K562 (cell line): ENCODE data around the gene RHEX. TPM values are rescaled to one million over a fixed set of nuclear protein-coding genes. Genes with fewer than 3 reads are reported as not detected.

Experiments
- ATAC-seq: fragments of 200-7000 bp; cut with Tn5 transposase; 3 replicates; pipeline ENCODE4 v1.9.1; 2020; ENCODE audit warnings: moderate library complexity
- BruUV-seq: library from RNA; stranded (reverse); fragments of 400-500 nt; replicated peaks from 2 replicates; lab custom pipeline; 2021; lab: Mats Ljungman, UMichigan
- CTCF ChIA-PET: fragments of 300-600 bp; formaldehyde crosslinking; extraction: SDS; loops from one replicate; lab custom pipeline; 2021; ENCODE audit warnings: low intra/inter-chr PET ratio; lab: Yijun Ruan, JAX
- POLR2A ChIA-PET: fragments of 300-600, 350-650 bp; sonication (Branson Sonifier 250); formaldehyde crosslinking; extraction: SDS; loops from one replicate; lab custom pipeline; 2021; ENCODE audit warnings: antibody characterized with exemption, inconsistent platforms; lab: Yijun Ruan, JAX
- DNase-seq, 4 experiments: peaks; one replicate each; pipeline versions ENCODE4 v3.0.0 to v3.0.0-alpha.2; 2011 to 2018; ENCODE audit warnings: low spot score in 3 of 4, mixed read lengths in 3 of 4; ENCODE audit errors: extremely low read depth in 1 of 4
- FAIRE-seq: peaks from 2 replicates; lab custom pipeline; 2011; peaks lifted over from hg19 to GRCh38; lab: Jason Lieb, UNC
- H2AFZ ChIP-seq: 2 replicates; pipeline ENCODE4 v1.6.0; 2011; ENCODE audit warnings: low read depth, low read length, control low read depth, inconsistent platforms
- H3K27ac ChIP-seq: fragments of 200-600 bp; 3 replicates; pipeline ENCODE4 v1.8.0; 2011; ENCODE audit warnings: low read depth, mild to moderate bottlenecking, control low read depth, inconsistent platforms, low read length, moderate library complexity, mixed read lengths; ENCODE audit errors: extremely low read depth
- H3K27me3 ChIP-seq, 2 experiments: fragments of 300-600 bp in 1 of 2; 2 replicates in 1 of 2; 3 replicates in 1 of 2; pipeline versions ENCODE4 v1.6.0 to v1.8.0; 2011; ENCODE audit warnings: inconsistent platforms in 2 of 2, low read length in 2 of 2, mild to moderate bottlenecking in 1 of 2, mixed read lengths in 1 of 2, moderate library complexity in 1 of 2; ENCODE audit not compliant: control insufficient read depth in 2 of 2, insufficient read depth in 2 of 2
- H3K36me3 ChIP-seq: fragments of 300-600 bp; 3 replicates; pipeline ENCODE4 v1.8.0; 2011; ENCODE audit warnings: mild to moderate bottlenecking, low read length, inconsistent platforms; ENCODE audit not compliant: control insufficient read depth, insufficient read depth
- H3K4me1 ChIP-seq, 2 experiments: fragments of 200-600 bp in 1 of 2; replicated peaks in 1 of 2; 2 replicates in 1 of 2; 3 replicates in 1 of 2; pipeline versions ENCODE4 v1.5.1 to v1.8.0; 2011; ENCODE audit warnings: inconsistent platforms in 2 of 2, low read length in 2 of 2, mild to moderate bottlenecking in 1 of 2, mixed read lengths in 1 of 2, moderate library complexity in 1 of 2; ENCODE audit not compliant: control insufficient read depth in 2 of 2, insufficient read depth in 2 of 2
- H3K4me2 ChIP-seq: 2 replicates; pipeline ENCODE4 v1.6.1; 2011; ENCODE audit warnings: low read length, control low read depth, inconsistent platforms, mixed read lengths; ENCODE audit not compliant: insufficient read depth
- H3K4me3 ChIP-seq: fragments of 200-600 bp; sonication (generic), shearing (Covaris generic); 2 replicates; pipeline ENCODE4 v1.5.1; 2016; ENCODE audit warnings: control low read depth, inconsistent platforms
- H3K79me2 ChIP-seq: fragments of 200-600 bp; 3 replicates; pipeline ENCODE4 v1.8.0; 2011; ENCODE audit warnings: low read length, inconsistent platforms; ENCODE audit not compliant: control insufficient read depth, insufficient read depth
- H3K9ac ChIP-seq, 2 experiments: 2 replicates each; pipeline versions ENCODE4 v1.6.0 to v1.6.1; 2011; ENCODE audit warnings: low read depth in 2 of 2, low read length in 2 of 2, control low read depth in 1 of 2, inconsistent platforms in 1 of 2, mild to moderate bottlenecking in 1 of 2, mixed read lengths in 1 of 2; ENCODE audit not compliant: insufficient read depth in 1 of 2
- H3K9me1 ChIP-seq: one replicate; pipeline ENCODE4 v1.6.0; 2011; ENCODE audit warnings: inconsistent platforms, mild to moderate bottlenecking, low read length, moderate library complexity; ENCODE audit not compliant: control insufficient read depth, insufficient read depth
- H3K9me3 ChIP-seq: replicated peaks from 2 replicates; pipeline ENCODE4 v1.5.1; 2011; ENCODE audit warnings: low read depth, low read length, inconsistent platforms; ENCODE audit not compliant: control insufficient read depth, insufficient read depth
- H4K20me1 ChIP-seq: replicated peaks from 2 replicates; pipeline ENCODE4 v1.6.1; 2011; ENCODE audit warnings: low read length, inconsistent platforms, mixed read lengths; ENCODE audit not compliant: control insufficient read depth, insufficient read depth
- CTCF ChIP-seq, 3 experiments: IDR thresholded peaks in 2 of 3; conservative IDR thresholded peaks in 1 of 3; 2 replicates each; pipeline ENCODE4 v1.5.1; 2011 to 2012; ENCODE audit warnings: low read length in 3 of 3, mild to moderate bottlenecking in 3 of 3, control low read depth in 2 of 3, improper control_type of control experiment in 1 of 3, inconsistent platforms in 1 of 3, low read depth in 1 of 3, mixed read lengths in 1 of 3, moderate library complexity in 1 of 3; ENCODE audit not compliant: insufficient read depth in 2 of 3
- LCOR ChIP-seq: sonication (generic); formaldehyde crosslinking; IDR thresholded peaks from 2 replicates; pipeline ENCODE4 v1.8.0; 2022; ENCODE audit warnings: mild to moderate bottlenecking, missing genetic modification reagents
- MYC ChIP-seq, 2 experiments: fragments of 250-450 bp in 1 of 2; sonication (Bioruptor Pico) in 1 of 2; IDR thresholded peaks; 2 replicates each; pipeline versions ENCODE4 v1.5.1 to v1.6.1; 2012 to 2021; ENCODE audit warnings: low read depth in 2 of 2, borderline replicate concordance in 1 of 2, improper control_type of control experiment in 1 of 2, low read length in 1 of 2, mild to moderate bottlenecking in 1 of 2, moderate library complexity in 1 of 2
- NRF1 ChIP-seq, 2 experiments: fragments of 450-650 bp; IDR thresholded peaks in 1 of 2; conservative IDR thresholded peaks in 1 of 2; 2 replicates each; pipeline ENCODE4 v1.6.1; 2014; ENCODE audit warnings: mild to moderate bottlenecking in 2 of 2
- RCOR1 ChIP-seq, 2 experiments: IDR thresholded peaks; 2 replicates each; pipeline ENCODE4 v1.6.1; 2012; ENCODE audit warnings: low read depth in 2 of 2, low read length in 2 of 2, borderline replicate concordance in 1 of 2, improper control_type of control experiment in 1 of 2
- SMC3 ChIP-seq: conservative IDR thresholded peaks from 2 replicates; pipeline ENCODE4 v1.6.1; 2011; ENCODE audit warnings: low read depth, low read length, improper control_type of control experiment; ENCODE audit not compliant: insufficient read depth
- STAG1 ChIP-seq: sonication (generic); formaldehyde crosslinking; IDR thresholded peaks from 2 replicates; pipeline ENCODE4 v1.5.0; 2020; ENCODE audit warnings: missing genetic modification reagents, borderline replicate concordance
- XRCC5 ChIP-seq: fragments of 200-400 bp; formaldehyde crosslinking; IDR thresholded peaks from 2 replicates; pipeline ENCODE4 v1.6.1; 2017; ENCODE audit warnings: low read depth, mild to moderate bottlenecking, low read length
- YY1 ChIP-seq, 3 experiments: IDR thresholded peaks; 2 replicates each; pipeline ENCODE4 v1.6.1; 2011; ENCODE audit warnings: low read length in 2 of 3, mild to moderate bottlenecking in 2 of 3, moderate library complexity in 2 of 3, borderline replicate concordance in 1 of 3, control low read depth in 1 of 3, low read depth in 1 of 3; ENCODE audit not compliant: insufficient read depth in 3 of 3, insufficient replicate concordance in 2 of 3, control insufficient read depth in 1 of 3, insufficient read length in 1 of 3; ENCODE audit errors: extremely low read depth in 1 of 3
- WGBS: fragments of 100-300 bp; shearing (Covaris generic); methylation state at CpG from one replicate; pipeline ENCODE4 v1.1.6; 2016; ENCODE audit warnings: low coverage, mixed read lengths; ENCODE audit not compliant: insufficient coverage; ENCODE audit errors: missing lambda C conversion rate; 5-methylcytosine and 5-hydroxymethylcytosine counted together
- in situ Hi-C: fragments of 300-500 bp; cut with MboI; formaldehyde crosslinking; loops from 4 replicates; pipeline ENCODE4 v1.15.0; 2018; ENCODE audit warnings: inconsistent platforms, mixed read lengths
- intact Hi-C: fragments of 100-400 bp; cut with micrococcal nuclease; formaldehyde crosslinking; loops from 2 replicates; pipeline ENCODE4 v1.14.2; 2022
- polyA plus RNA-seq, 8 experiments: library from polyadenylated mRNA; depleted of rRNA in 4 of 8; stranded (reverse) in 5 of 8; unstranded in 3 of 8; fragments of >200 nt; fragmentation: Nextera tagmentation in 2 of 8; fragmentation: Illumina TruSeq in 1 of 8; extraction: Ambion mirVana in 2 of 8; extraction: Trizol in 1 of 8; gene quantifications; 2 replicates each; pipeline versions ENCODE4 v1.2.1 to v1.2.3, GENCODE V29; 2011 to 2014; ENCODE audit warnings: inconsistent platforms in 1 of 8, missing spikeins in 1 of 8
- total RNA-seq, 7 experiments: library from RNA; depleted of rRNA in 6 of 7; stranded (reverse); fragments of >200 nt in 6 of 7; fragmentation: Illumina TruSeq in 2 of 7; extraction: Trizol in 2 of 7; gene quantifications; 2 replicates each; pipeline versions ENCODE4 v1.2.1 to v1.2.3, GENCODE V29; 2011 to 2021; ENCODE audit warnings: low replicate concordance in 1 of 7
- TF ChIP-seq, protein P1 (sequence below): sonication (generic); formaldehyde crosslinking; IDR thresholded peaks from 2 replicates; pipeline ENCODE4 v1.8.1; 2023; ENCODE audit warnings: mild to moderate bottlenecking, missing genetic modification reagents
- TF ChIP-seq, protein P2 (sequence below): fragments of 250-450 bp; sonication (Bioruptor Pico); IDR thresholded peaks from 2 replicates; pipeline ENCODE4 v1.4.0; 2020; ENCODE audit warnings: mild to moderate bottlenecking
- TF ChIP-seq, protein P3 (sequence below): fragments of 450-650 bp; formaldehyde crosslinking; IDR thresholded peaks from 2 replicates; pipeline ENCODE4 v1.4.0; 2020; ENCODE audit warnings: mild to moderate bottlenecking, moderate library complexity

Gene RHEX
- total and polyA plus RNA-seq, 9 of the 15 experiments (the other 6 are each of a cell fraction or from before 2014, with no cell fraction given): not detected

DNA sequence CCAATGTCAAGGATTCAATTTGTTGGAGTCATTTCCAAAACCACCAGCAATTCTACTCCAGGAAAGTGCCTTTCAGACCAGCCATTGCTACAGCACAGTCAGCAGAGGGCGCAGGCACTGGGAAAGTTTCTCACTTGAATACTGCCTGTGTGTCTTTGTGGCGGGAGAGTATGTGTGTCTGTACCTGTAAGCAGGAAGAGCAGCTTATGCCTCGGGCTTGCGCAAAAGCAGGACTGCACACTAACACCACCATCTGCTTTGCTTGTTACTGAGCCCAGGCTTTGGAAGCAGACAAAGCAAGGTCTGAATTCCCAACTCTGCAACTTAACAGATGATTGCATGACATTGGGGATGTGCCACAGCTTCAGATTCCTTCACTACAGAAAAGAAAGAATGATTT, 22.3 kb upstream of the RHEX start:
- no peaks in the 10 kb centered on the region for H3K9me1 ChIP-seq
- no peaks in the 10 kb centered on the region for H3K9me3 ChIP-seq
- FAIRE-seq (peak; percentile 97), ATAC-seq (peak; percentile 99), DNase-seq (peak; percentile 36 to 77 (median 48))
- ChIA-PET CTCF (interaction anchor here (1.0 to 2.5 kb wide), 2 partner anchors 72 to 76 kb away, joined by 3 to 30 read pairs; no protein-coding TSS in a partner anchor), POLR2A (interaction anchor here (1.1 to 2.0 kb wide), 3 partner anchors 9 to 79 kb away, joined by 3 to 6 read pairs (median 4); no protein-coding TSS in a partner anchor)
- intact Hi-C loops: loop anchor here (1.0 kb wide), 1 partner anchor 76 kb away; no protein-coding TSS in a partner anchor
- H3K27ac ChIP-seq: no peak overlapping the region
- 0% methylated on average over 4 of the region's 4 CpGs for whole genome bisulfite sequencing
- no peak overlapping the region for H3K4me2 ChIP-seq
- in situ Hi-C loops: no loop called here
- no peak overlapping the region for H3K9ac ChIP-seq
- no peaks in the 10 kb centered on the region for H4K20me1 ChIP-seq
- no peaks in the 10 kb centered on the region for H3K36me3 ChIP-seq
- no peaks in the 10 kb centered on the region for H3K4me1 ChIP-seq
- BruUV-seq: no TSS peak
- peaks cover 20 to 39% of the 10 kb centered on the region in 2 experiments for H3K27me3 ChIP-seq
- no peak overlapping the region for H2AFZ ChIP-seq
- no peak overlapping the region for H3K4me3 ChIP-seq
- no peaks in the 10 kb centered on the region for H3K79me2 ChIP-seq
- TF ChIP-seq, protein P1, sequence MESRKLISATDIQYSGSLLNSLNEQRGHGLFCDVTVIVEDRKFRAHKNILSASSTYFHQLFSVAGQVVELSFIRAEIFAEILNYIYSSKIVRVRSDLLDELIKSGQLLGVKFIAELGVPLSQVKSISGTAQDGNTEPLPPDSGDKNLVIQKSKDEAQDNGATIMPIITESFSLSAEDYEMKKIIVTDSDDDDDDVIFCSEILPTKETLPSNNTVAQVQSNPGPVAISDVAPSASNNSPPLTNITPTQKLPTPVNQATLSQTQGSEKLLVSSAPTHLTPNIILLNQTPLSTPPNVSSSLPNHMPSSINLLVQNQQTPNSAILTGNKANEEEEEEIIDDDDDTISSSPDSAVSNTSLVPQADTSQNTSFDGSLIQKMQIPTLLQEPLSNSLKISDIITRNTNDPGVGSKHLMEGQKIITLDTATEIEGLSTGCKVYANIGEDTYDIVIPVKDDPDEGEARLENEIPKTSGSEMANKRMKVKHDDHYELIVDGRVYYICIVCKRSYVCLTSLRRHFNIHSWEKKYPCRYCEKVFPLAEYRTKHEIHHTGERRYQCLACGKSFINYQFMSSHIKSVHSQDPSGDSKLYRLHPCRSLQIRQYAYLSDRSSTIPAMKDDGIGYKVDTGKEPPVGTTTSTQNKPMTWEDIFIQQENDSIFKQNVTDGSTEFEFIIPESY (CRISPR knock-in tag): no peak
- TF ChIP-seq, protein P2, sequence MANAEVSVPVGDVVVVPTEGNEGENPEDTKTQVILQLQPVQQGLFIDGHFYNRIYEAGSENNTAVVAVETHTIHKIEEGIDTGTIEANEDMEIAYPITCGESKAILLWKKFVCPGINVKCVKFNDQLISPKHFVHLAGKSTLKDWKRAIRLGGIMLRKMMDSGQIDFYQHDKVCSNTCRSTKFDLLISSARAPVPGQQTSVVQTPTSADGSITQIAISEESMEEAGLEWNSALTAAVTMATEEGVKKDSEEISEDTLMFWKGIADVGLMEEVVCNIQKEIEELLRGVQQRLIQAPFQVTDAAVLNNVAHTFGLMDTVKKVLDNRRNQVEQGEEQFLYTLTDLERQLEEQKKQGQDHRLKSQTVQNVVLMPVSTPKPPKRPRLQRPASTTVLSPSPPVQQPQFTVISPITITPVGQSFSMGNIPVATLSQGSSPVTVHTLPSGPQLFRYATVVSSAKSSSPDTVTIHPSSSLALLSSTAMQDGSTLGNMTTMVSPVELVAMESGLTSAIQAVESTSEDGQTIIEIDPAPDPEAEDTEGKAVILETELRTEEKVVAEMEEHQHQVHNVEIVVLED (CRISPR knock-in tag): no peak
- TF ChIP-seq LCOR (CRISPR knock-in tag) (0 out of 2 replicates have a peak, but pooled peaks have one; percentile 32), RCOR1 (IDR thresholded peaks at IDR 0.05; ENCODE audit: borderline replicate concordance in 1 of 2, low read depth in 2 of 2, low read length in 2 of 2) (peak in 1 of 2 experiments; percentile 38; a peak in 1 of 4 replicates), SMC3 (peak; percentile 93), STAG1 (CRISPR knock-in tag) (peak; percentile 53; the same call in 1 of the 2 replicates), YY1 (IDR thresholded peaks at IDR 0.05; ENCODE audit: borderline replicate concordance in 1 of 3, control insufficient read depth in 1 of 3, extremely low read depth in 1 of 3, insufficient read depth in 3 of 3, insufficient read length in 1 of 3, insufficient replicate concordance in 2 of 3, low read depth in 1 of 3, low read length in 2 of 3) (peak in 2 of 3 experiments; percentile 59 to 76), MYC (IDR thresholded peaks at IDR 0.05; ENCODE audit: low read depth, low read length) (0 out of 2 replicates have a peak, but pooled peaks have one; percentile 23), MYC (CRISPR knock-in tag; IDR thresholded peaks at IDR 0.05; ENCODE audit: borderline replicate concordance, low read depth) (no peak), NRF1 (conservative IDR thresholded peaks at IDR 0.05 in 1 of 2, IDR thresholded peaks at IDR 0.05 in 1 of 2) (peak; percentile 67 to 75), XRCC5 (peak; percentile 84; the same call in 1 of the 2 replicates), CTCF (IDR thresholded peaks at IDR 0.05 in 2 of 3, conservative IDR thresholded peaks at IDR 0.05 in 1 of 3; ENCODE audit: insufficient read depth in 2 of 3, low read depth in 1 of 3, low read length in 3 of 3) (peak; percentile 89 to 95 (median 93))
- TF ChIP-seq, protein P3, sequence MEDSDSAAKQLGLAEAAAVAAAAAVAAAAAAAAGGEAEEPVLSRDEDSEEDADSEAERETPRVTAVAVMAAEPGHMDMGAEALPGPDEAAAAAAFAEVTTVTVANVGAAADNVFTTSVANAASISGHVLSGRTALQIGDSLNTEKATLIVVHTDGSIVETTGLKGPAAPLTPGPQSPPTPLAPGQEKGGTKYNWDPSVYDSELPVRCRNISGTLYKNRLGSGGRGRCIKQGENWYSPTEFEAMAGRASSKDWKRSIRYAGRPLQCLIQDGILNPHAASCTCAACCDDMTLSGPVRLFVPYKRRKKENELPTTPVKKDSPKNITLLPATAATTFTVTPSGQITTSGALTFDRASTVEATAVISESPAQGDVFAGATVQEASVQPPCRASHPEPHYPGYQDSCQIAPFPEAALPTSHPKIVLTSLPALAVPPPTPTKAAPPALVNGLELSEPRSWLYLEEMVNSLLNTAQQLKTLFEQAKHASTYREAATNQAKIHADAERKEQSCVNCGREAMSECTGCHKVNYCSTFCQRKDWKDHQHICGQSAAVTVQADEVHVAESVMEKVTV (CRISPR knock-in tag): peak; percentile 86
